Measurements from ENCODE around the gene BICD1.
"Not testable (repeated sequence)": the region's sequence is repeated elsewhere in the genome, so short reads cannot be mapped to it uniquely, and the experiment has no call there.

Gene BICD1

DNA sequence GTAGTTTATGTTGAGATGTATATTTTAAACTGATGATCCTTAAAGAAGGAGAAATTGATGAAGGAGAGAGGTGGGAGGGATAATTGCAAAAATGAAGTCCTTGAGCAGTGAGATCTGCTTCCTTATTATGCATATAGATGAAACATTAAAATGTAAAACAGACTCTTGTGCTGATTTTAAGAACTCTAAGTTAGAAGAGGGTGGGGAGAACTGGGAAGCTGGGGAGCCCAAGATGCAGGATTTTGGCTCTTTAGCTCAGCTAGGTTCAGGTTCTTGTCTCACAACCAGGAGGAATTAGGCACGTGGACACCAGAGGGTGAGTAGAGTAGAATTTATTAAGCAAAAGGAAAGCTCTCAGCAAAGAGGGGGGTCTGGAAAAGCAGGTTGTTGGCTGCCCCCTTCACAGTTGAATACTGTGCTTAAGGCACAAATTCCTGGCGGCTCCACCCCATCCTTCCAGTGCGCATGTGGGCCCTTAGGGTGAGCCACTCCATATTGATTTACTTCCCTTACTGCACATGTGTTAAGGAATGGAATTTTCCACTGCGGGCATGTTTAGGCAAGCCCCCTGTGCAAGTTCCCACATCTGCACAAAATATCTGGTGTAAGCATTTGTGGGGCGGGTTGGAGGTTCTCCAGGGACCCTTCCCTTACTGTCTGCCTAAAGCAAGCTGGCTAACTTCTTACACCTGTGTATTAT, 141.9 kb downstream of the BICD1 start:
- no peak for DNase-seq (ENCODE audit: low spot score)

DNA sequence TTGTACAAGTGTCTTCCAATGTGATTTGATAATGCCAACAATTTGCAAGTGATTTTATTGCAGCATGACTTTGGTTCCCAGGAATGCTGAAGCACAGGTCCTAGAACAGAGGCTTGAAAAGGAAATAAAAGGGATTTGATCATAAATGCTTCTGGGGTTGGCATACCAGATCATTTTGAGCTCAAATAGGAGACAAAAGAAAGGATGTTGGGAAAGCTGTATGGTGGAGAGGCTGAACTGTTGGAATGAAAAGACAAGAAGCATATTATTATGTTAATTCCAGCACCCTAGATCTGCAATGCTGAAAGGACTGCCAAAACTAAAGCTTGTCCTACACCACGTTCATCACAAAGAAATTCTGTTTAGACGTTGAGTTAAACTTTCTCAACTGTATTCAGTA, 143.1 kb downstream of the BICD1 start:
- no peak for DNase-seq (ENCODE audit: low spot score)

DNA sequence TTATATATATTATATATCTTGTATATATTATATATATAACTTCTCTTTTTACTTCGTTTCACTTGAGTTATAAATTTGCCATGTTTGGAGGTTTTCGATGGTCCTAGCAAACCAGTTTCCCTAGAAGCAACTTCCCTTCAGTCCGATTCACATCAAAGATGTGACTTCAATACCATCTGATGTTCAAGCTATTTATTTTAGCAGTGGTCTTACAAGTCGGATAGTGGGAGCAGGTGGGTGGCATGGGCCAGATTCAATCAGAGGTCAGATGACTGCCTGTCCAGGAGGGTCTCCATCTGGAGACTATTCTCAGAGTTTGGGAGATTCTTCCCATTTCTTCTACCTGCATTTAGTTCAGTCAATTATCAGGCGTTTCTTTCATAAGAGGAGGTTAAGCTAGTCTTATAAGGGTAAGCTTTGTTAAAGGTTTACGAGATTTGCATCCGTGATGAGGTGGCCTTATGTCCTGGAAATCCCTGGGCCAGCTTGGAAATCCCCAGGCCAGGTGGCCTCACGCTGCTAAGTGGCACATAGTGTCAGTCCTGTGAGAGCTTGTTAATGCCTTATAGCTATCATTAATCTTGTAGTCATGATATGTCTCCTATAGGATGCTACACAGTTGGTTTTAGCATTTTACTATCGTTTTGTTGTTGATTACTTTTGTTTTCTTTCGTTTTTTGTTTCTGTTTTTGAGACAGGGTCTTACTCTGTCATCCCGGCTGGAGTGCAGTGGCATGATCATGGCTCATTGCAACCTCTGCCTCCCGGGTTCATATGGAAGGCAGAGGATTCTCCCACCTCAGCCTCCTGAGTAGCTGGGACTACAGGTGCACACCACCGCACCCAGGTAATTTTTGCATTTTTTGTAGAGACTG, 145.8 kb downstream of the BICD1 start:
- no peak for DNase-seq (ENCODE audit: low spot score)

DNA sequence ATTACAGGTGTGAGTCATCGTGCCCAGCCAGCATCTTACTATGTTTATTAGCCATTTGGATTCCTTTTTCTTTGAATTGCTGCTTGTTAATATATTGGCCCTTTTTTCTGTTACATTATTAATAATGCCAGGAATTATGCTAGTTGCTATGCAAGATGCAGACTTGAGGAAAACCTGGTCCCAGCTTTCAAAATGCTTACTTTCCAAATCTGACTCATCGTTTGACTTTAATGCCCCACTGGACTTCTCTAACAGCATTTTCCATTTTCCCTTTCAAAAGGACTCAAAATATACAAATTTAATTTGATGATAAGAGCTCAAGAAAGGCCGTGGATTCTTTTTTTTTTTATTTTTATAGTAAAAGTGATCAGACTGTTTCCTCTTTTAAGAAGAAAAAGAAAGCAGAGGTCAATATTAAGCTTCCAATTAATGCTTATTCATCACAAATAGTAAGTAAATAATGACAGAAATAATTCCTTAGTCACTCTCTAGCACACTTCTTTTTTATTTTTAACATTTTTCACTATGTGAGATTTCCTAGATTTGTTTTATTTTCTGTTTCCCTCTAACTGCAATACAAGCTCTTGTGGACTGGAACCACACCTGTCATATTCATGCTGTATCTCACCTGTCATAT, 146.6 kb downstream of the BICD1 start:
- DNase-seq (ENCODE audit: low spot score): no peak

DNA sequence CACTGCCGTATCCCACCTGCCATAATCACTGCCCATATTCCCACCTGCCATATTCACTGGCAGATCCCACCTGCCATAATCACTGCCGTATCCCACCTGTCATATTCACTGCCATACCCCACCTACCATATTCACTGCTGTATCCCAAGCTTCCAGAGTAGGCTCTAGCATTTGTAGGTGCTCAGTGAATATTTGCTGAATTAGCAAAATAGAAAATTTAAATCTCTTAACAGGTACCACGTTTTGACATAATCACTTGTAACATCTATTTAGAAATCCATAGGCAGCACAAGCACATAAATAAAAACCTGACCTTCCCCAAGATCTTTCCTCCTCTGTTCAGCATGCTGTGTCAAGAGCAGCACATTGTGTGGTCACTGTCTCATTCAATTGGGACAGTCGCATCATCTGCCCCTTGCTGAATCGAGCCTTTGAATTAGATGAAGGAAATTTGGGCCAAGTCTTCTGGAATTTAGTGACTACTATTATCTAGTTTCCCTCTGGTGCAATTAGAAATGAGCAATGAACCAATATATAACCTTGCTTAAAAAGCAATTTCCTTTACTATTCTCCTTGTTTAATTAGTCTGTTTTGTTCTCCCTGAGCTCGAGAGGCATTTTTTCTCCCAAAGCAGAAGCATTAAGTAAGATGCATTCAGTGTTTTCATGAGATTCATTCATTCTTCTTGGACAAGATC, 147.8 kb downstream of the BICD1 start:
- DNase-seq (ENCODE audit: low spot score): no peak

DNA sequence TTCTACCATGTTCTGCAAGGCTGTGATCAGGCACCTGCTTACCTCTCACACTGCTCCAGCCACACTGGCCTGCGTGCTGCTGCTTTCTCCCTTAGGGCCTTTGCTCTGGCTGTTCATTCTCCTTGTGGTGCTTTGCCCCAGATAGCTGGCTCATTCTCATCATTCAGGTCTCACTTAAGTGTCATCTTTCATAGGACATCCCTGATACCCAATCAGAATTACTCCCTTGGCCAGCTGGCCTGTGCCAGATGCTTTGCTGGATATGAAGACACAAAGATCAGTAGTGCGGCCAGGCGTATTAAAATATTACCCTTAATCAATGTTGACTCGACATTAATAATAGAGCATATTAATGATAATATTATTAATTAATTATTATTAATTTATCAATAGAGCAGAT, 148.9 kb downstream of the BICD1 start:
- no peak for DNase-seq (ENCODE audit: low spot score)

DNA sequence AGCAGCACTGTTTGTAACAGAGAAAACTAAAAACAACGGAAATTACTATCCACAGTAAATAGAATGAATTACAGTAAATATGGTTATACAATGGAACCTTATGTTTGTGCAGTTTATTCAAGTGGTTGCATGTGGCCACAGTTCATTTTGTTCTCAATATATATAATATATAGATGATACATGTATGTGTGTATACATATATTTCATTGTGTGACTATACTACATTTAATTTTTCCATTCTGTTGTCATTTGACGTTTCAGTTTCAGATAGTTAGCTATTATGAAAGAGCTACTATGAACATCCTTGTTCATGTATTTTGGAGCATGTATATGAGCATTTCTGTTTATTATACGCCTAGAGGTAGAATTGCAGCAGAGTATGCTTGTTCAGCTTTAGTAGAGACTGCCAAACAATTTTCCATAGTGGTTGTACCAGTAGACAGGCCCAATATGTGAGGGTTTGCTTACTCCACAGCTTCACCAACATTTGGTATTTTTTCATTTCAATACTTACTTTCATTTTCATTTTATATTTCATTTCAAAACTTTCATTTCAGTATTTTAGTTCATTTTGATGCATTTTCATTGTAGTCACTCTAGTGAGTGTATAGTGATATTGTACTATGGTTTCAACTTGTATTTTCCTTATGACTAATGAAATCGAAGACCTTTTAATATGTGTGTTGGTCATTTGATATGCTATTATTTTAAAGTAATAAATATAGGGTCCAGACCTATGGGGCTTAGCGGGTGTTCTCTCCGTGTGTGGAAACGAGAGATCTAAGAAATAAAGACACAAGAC, 151.2 kb downstream of the BICD1 start:
- DNase-seq (ENCODE audit: low spot score): no peak

DNA sequence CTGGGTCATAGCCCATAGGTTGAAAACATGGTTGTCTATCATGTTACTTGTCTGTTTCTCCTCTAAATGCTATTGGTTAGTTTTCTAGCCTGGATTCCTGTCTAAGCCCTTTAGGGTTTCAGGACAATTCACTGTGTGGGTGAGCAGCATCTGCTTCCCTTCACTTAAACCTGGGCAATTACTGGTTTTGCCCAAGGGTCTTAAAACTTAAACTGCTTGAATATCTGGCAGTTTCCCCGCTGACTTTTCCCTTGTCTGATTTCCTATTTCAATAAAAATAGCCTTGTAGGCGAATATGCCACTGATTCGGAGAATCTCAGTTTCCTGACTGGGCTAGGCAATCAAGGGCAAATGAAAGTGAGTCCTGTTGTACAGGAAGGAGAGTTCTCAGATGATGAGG, 154.0 kb downstream of the BICD1 start:
- no peak for DNase-seq (ENCODE audit: low spot score)

DNA sequence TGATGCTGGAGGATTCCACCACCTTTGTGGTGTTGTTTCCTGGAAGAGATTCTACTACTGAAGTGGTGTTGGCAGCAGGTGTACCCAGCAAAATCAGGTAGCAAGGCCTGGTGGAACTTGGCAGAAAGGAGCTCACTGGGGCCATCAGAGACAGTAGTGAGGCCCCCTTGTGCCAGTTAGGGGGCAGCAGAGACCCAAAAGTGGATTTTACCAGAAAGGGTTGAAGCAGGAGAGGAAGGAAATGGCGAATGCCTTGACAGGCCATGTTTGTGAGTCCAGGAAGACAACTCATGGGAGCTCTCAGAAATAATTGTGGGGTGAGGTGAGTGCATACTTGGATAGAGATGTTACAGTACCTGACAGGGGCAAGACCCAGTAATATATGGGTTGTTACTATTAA, 155.0 kb downstream of the BICD1 start:
- DNase-seq (ENCODE audit: low spot score): no peak

DNA sequence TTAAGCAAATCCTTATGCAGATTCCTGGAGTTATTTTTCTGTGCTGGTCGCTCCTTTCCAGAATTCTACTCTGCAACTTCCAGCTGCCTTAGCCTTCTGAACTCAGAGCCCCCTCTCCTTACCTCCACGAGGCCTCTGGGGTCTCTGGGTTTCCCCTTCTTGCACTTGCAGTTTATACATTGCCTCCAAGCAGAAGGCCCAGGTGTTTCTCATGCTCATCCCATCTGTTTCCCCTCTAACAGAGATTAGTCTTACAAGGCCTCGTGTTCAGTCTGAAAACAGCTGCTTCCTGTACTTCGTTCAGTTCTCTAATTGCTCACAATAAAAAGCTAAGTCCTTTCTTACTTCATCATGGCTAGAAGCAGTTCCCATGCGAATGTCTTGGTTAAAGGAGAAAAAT, 158.3 kb downstream of the BICD1 start:
- DNase-seq (ENCODE audit: low spot score): no peak

DNA sequence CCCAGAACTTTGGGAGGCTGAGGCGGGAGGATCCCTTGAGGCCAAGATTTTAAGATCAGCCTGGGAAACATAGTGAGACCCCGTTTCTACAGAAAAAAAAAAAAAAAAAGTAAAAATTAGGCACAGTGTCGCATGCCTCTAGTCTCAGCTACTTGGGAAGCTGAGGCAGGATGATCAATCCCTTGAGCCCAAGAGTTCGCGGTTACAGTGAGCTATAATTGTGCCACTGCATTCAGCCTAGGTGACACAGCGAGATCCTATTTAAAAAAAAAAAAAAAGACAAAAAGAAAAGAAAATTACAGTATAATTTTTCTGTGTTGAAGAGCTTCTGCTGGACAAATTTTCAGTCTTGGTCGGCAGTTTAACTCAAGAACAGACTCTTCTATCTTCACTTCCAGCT, 158.8 kb downstream of the BICD1 start:
- no peak for DNase-seq (ENCODE audit: low spot score)

DNA sequence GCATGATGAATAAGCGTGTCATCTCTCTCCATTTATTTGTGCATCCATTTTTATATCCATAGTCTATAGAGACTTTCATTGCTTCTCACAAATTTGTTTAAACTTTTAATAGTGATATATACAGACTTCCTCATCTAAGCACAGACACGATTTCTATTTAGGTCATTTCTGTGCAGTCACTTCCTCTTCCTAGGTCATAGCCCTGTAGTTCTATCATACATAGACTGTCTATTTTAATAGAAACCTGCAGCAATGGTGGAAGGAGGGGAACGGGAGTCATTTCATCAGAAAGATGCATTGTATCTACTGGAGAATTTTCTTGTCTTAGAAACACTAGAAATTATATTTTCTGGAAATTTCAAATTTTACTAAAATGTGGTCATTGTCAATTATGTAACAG, 159.3 kb downstream of the BICD1 start:
- DNase-seq (ENCODE audit: low spot score): no peak

DNA sequence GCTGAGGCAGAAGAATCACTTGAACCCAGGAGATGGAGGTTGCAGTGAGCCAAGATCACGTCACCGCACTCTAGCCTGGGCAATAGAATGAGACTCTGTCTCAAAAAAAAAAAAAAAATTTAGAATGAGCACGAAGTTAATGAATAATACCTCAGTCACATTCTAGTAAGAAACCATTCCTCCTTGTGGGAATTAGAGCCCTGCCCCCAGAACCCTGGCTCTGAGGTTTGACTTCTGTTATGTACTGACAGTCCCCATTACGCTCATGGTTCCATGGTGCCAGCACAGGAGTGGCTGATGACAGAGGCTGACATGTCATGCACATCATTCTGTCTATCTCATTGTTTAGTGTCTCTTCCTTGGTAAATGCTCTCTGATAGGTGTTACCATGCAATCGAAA, 160.1 kb downstream of the BICD1 start:
- no peak for DNase-seq (ENCODE audit: low spot score)

DNA sequence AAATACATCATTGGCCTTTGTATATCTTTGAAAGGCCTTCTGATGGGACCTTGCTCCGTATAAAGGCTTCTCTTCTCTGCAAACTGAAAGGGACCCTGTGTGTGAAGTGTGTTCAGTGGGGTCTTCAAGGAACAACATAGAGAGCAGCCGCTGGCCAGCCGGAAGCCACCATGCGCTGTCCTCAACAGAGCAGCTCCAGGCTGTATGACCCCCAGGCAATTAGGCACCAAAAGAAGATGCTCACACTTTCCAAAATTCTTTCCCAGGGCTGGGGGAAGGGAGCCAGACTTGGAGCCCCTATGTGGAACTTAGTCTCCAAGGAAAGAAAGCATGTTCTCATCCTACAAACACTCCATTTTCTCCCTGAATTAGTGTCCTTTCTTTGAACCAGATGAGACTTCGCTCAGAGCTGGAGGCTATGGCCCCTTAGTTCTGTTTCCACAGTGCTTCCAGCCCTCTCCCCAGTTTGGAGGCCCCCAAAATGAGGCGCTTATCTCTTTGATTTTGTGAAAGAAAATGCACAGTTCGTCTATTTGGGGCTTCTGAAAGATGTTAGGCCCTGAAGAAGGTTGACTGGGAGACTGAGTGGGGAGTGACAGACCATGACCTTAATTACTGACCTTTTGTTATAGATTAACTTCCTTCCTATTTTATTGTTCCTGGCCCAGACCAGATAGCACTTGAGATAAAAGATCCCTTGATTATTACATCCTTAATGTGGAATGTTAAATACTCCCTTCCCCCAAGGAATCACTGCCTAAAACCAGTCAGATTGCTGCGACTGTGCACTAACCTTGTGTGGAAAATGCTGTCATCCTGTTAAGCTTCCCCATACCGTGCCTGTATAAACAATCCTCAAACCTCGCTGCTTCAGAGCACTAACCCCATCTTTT, 164.4 kb downstream of the BICD1 start:
- DNase-seq (ENCODE audit: low spot score): peak; percentile 14

DNA sequence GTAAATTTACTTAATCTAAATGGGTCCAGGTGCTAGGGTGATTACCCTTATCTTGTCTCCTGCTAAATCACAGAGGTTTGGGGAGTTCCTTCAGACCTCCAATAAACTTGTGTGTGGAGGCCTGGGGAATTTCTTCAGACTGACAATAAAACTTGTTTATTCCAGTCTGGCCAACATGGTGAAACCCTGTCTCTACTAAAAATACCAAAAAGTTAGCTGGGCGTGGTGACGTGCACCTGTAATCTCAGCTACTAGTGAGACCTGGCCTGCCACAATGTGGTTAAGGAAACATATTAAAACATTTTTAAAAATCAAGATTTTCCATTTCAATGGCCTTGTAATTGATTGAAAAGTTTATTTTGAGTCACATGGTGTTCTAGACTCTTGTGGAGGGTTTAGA, 165.8 kb downstream of the BICD1 start:
- no peak for DNase-seq (ENCODE audit: low spot score)

DNA sequence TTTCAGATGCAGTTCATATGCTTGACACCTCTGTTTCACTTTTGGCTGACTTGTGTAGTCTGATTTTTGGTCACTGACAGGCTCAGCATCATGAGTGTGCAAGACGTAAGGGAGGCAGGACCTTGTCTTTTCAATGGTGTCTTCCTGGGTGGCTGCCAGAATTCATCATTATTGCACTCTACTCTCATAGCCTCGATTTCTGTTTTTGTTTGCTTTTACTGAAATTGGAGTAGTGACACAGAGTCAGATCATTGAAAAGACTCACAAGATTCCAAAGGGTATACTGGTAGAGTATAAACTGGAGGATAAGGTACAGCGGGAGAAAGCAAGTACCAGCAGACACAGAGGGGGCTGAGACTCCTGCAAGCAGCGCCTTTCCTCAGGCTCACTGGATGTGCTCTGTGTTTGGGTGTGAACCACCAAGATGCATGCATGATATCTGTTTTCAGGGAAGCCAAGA, 166.4 kb downstream of the BICD1 start:
- no peak for DNase-seq (ENCODE audit: low spot score)

DNA sequence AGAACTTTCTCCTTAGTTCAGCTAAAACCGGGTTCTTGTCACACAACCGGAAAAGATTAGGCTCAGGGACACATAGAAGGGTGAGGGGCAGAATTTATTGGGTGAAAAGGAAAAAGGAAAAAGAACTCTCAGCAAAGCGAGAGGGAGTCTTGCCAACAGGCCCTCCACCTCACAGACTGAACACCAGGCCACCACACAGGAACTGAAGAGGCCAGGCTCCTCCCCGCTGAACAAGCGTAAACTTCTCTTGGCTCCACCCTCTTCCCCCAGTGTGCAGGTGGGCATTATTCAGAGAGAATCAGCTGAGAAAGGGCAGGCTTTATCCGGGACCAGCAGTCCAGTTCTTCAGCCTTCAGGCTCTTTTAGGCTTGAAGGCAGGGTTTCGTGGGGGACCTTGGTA, 167.1 kb downstream of the BICD1 start:
- no peak for DNase-seq (ENCODE audit: low spot score)

DNA sequence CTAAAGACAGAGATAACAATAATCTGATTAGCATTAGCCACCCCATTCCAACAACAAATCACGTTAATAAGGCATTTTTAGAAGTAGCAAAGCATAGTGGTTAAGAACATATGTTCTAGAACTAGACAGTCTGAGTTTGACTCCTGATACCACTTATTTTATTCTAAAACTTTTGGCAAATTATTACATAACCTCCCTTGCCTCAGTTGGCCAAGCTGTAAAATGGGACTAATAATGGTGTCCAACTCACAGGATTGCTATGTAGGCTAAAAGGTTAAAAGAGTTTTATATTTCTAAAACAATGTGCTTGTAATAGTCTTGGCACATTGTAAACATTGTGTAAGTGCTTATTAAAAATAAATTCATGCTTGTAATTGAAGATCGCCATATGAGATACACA, 168.0 kb downstream of the BICD1 start:
- no peak for DNase-seq (ENCODE audit: low spot score)

DNA sequence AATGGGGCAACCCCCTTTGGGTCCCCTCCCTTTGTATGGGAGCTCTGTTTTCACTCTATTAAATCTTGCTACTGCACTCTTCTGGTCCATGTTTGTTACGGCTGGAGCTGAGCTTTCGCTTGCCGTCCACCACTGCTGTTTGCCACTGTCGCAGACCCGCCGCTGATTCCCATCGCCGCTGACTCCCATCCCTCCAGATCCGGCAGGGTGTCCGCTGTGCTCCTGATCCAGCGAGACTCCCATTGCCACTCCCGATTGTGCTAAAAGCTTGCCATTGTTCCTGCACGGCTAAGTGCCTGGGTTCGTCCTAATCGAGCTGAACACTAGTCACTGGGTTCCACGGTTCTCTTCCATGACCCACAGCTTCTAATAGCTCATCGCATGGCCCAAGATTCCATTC, 168.9 kb downstream of the BICD1 start:
- DNase-seq (ENCODE audit: low spot score): not testable (repeated sequence)

DNA sequence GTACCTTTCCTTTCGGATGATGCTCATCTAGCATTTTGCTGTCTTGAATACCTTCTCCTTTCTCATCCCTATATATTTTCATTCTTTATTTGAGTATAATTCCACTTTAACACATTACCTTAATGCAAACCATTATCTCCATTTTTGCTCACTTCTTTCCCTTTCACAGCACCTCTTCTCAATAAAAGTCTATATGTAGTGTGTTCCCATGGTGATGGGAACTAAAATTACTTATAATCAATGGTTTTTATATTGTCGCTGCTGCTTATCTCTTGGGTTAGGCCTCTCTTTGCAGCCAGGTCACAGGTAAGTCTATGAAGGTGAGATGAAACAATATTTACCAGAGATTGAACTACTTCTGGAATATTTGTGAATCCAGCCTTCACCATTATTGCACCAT, 171.1 kb downstream of the BICD1 start:
- DNase-seq (ENCODE audit: low spot score): no peak

DNA sequence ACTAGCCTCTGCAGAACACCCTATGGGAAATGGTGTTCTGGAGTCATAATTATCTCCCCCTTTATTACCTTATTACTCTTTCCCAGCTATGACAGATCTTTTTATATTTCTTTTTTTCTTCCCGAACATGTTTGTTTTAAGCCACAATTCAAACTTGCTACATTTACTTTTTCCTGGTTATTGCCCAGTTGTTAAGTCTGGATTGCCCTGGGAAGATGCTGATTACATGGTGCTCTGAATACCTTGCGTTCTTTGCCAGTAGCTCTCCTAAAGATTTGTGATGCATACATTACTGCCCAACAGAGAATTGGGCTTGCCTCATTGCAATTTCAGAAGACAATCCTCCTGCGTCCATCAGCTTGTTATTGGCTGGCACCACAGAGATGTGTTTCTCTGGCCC, 174.5 kb downstream of the BICD1 start:
- DNase-seq (ENCODE audit: low spot score): no peak

Data from hepatic stellate cell (primary cell).